H1 (cell line): ENCODE measurements around the gene ZNF140. TPM values are rescaled to one million over a fixed set of nuclear protein-coding genes. Genes with fewer than 3 reads are reported as not detected.
A peak's percentile ranks its signal among the peaks of the same experiment; 100 is the strongest.

Source experiments
- CTCF ChIA-PET: fragments of 300-600 bp; sonication (Branson Sonifier 250); formaldehyde crosslinking; loops from one replicate; lab custom pipeline; 2021; ENCODE audit not compliant: partially characterized antibody; lab: Charles Lee
- POLR2A ChIA-PET: fragments of 300-600 bp; sonication (Branson Sonifier 250); formaldehyde crosslinking; loops from one replicate; lab custom pipeline; 2021; ENCODE audit warnings: inconsistent platforms; ENCODE audit not compliant: partially characterized antibody; lab: Charles Lee
- DNase-seq, 2 experiments: peaks; one replicate each; pipeline versions ENCODE4 v3.0.0 to v3.0.0-alpha.2; 2010 to 2022; ENCODE audit warnings: low spot score in 2 of 2, low read depth in 1 of 2, mixed read lengths in 1 of 2
- FAIRE-seq: peaks from 2 replicates; lab custom pipeline; 2011; peaks lifted over from hg19 to GRCh38; lab: Jason Lieb, UNC
- H2AFZ ChIP-seq: 2 replicates; pipeline ENCODE4 v1.8.1; 2012; ENCODE audit warnings: low read length, inconsistent platforms
- H2AK5ac ChIP-seq: 2 replicates; pipeline ENCODE4 v1.6.1; 2013; ENCODE audit warnings: low read depth, low read length
- H2BK120ac ChIP-seq: replicated peaks from 2 replicates; pipeline ENCODE3; 2013; ENCODE audit warnings: low read depth, low read length, inconsistent platforms
- H2BK12ac ChIP-seq: 2 replicates; pipeline ENCODE4 v1.6.1; 2013; ENCODE audit warnings: low read depth, low read length
- H2BK15ac ChIP-seq: 2 replicates; pipeline ENCODE4 v1.6.1; 2013; ENCODE audit warnings: low read length
- H2BK20ac ChIP-seq: 2 replicates; pipeline ENCODE4 v1.6.1; 2013; ENCODE audit warnings: low read length
- H2BK5ac ChIP-seq: 2 replicates; pipeline ENCODE4 v1.6.1; 2013; ENCODE audit warnings: low read depth, low read length
- H3K14ac ChIP-seq: 2 replicates; pipeline ENCODE4 v1.6.1; 2013; ENCODE audit warnings: inconsistent platforms; ENCODE audit not compliant: insufficient read length
- H3K18ac ChIP-seq: 2 replicates; pipeline ENCODE4 v1.6.1; 2013; ENCODE audit warnings: low read length; ENCODE audit errors: extremely low read depth
- H3K23ac ChIP-seq: 2 replicates; pipeline ENCODE4 v1.6.1; 2013; ENCODE audit warnings: inconsistent platforms; ENCODE audit not compliant: insufficient read length
- H3K23me2 ChIP-seq: 2 replicates; pipeline ENCODE4 v1.6.1; 2013; ENCODE audit warnings: low read depth, low read length
- H3K27ac ChIP-seq: 2 replicates; pipeline ENCODE4 v1.6.1; 2011; ENCODE audit warnings: low read depth, low read length, inconsistent platforms
- H3K27me3 ChIP-seq, 4 experiments: replicated peaks in 1 of 4; 1 replicate in 1 of 4; 2 replicates in 3 of 4; pipeline versions ENCODE4 v1.6.1 to v1.8.1; 2011 to 2013; ENCODE audit warnings: low read length in 3 of 4, mild to moderate bottlenecking in 3 of 4, inconsistent platforms in 2 of 4, mixed read lengths in 2 of 4, moderate library complexity in 1 of 4; ENCODE audit not compliant: control insufficient read depth in 3 of 4, insufficient read depth in 3 of 4; ENCODE audit errors: extremely low read depth in 1 of 4
- H3K36me3 ChIP-seq, 4 experiments: 2 replicates each; pipeline versions ENCODE4 v1.6.1 to v1.8.1; 2011 to 2013; ENCODE audit warnings: mild to moderate bottlenecking in 4 of 4, low read length in 3 of 4, moderate library complexity in 2 of 4, control low read depth in 1 of 4, inconsistent platforms in 1 of 4; ENCODE audit not compliant: insufficient read depth in 4 of 4, control insufficient read depth in 2 of 4
- H3K4ac ChIP-seq: replicated peaks from 2 replicates; pipeline ENCODE3; 2013; ENCODE audit warnings: low read length, low read depth, mixed read lengths, inconsistent platforms; ENCODE audit not compliant: insufficient read length
- H3K4me1 ChIP-seq, 4 experiments: replicated peaks in 1 of 4; 1 replicate in 1 of 4; 2 replicates in 3 of 4; pipeline versions ENCODE4 v1.6.1 to v1.8.1; 2011 to 2013; ENCODE audit warnings: low read length in 3 of 4, inconsistent platforms in 2 of 4, mixed read lengths in 1 of 4; ENCODE audit not compliant: insufficient read depth in 4 of 4, control insufficient read depth in 3 of 4
- H3K4me2 ChIP-seq, 2 experiments: 2 replicates each; pipeline versions ENCODE4 v1.6.1 to v1.8.1; 2011 to 2013; ENCODE audit warnings: low read depth in 2 of 2, low read length in 2 of 2, control low read depth in 1 of 2, inconsistent platforms in 1 of 2, mild to moderate bottlenecking in 1 of 2; ENCODE audit not compliant: insufficient read depth in 1 of 2
- H3K4me3 ChIP-seq, 4 experiments: fragments of 200-600, 300-600 bp in 1 of 4; sonication (generic), shearing (Covaris generic), sonication (Bioruptor Twin) in 1 of 4; 2 replicates each; pipeline versions ENCODE4 v1.5.1 to v1.8.1; 2011 to 2016; ENCODE audit warnings: low read length in 4 of 4, low read depth in 3 of 4, control low read depth in 2 of 4, inconsistent platforms in 2 of 4, mild to moderate bottlenecking in 2 of 4, mixed read lengths in 1 of 4, moderate library complexity in 1 of 4; ENCODE audit not compliant: insufficient read depth in 2 of 4; ENCODE audit errors: extremely low read depth in 1 of 4
- H3K56ac ChIP-seq: replicated peaks from 2 replicates; pipeline ENCODE3; 2013; ENCODE audit warnings: low read depth, mild to moderate bottlenecking, mixed read lengths, low read length, inconsistent platforms; ENCODE audit not compliant: insufficient read length
- H3K79me1 ChIP-seq: 2 replicates; pipeline ENCODE4 v1.6.1; 2013; ENCODE audit warnings: low read depth, low read length, control low read depth
- H3K79me2 ChIP-seq, 2 experiments: 2 replicates each; pipeline versions ENCODE4 v1.6.1 to v1.8.1; 2012 to 2013; ENCODE audit warnings: low read length in 2 of 2, mild to moderate bottlenecking in 2 of 2, inconsistent platforms in 1 of 2; ENCODE audit not compliant: insufficient read depth in 2 of 2, control insufficient read depth in 1 of 2
- H3K9ac ChIP-seq, 4 experiments: replicated peaks in 1 of 4; 1 replicate in 1 of 4; 2 replicates in 3 of 4; pipeline versions ENCODE4 v1.6.1 to v1.8.1; 2011 to 2013; ENCODE audit warnings: low read depth in 3 of 4, low read length in 3 of 4, control low read depth in 2 of 4, mild to moderate bottlenecking in 2 of 4, moderate library complexity in 2 of 4, inconsistent platforms in 1 of 4; ENCODE audit errors: extremely low read depth in 1 of 4
- H3K9me3 ChIP-seq, 2 experiments: 2 replicates each; pipeline versions ENCODE4 v1.6.1 to v1.8.1; 2012 to 2013; ENCODE audit warnings: mild to moderate bottlenecking in 2 of 2, moderate library complexity in 2 of 2, control low read depth in 1 of 2, inconsistent platforms in 1 of 2, low read depth in 1 of 2, low read length in 1 of 2, mixed read lengths in 1 of 2; ENCODE audit not compliant: insufficient read depth in 2 of 2
- H4K20me1 ChIP-seq, 2 experiments: replicated peaks in 1 of 2; 2 replicates each; pipeline versions ENCODE3 to v1.8.1; 2011 to 2013; ENCODE audit warnings: inconsistent platforms in 2 of 2, low read length in 2 of 2, mild to moderate bottlenecking in 1 of 2; ENCODE audit not compliant: insufficient read depth in 2 of 2, control insufficient read depth in 1 of 2
- H4K5ac ChIP-seq: 2 replicates; pipeline ENCODE4 v1.6.1; 2013; ENCODE audit warnings: low read length, low read depth, mixed read lengths, inconsistent platforms; ENCODE audit not compliant: insufficient read length
- H4K8ac ChIP-seq: 2 replicates; pipeline ENCODE4 v1.8.0; 2013; ENCODE audit warnings: mild to moderate bottlenecking, moderate library complexity, low read length, inconsistent platforms; ENCODE audit not compliant: insufficient read depth; ENCODE audit errors: extremely low read depth
- H4K91ac ChIP-seq: replicated peaks from 2 replicates; pipeline ENCODE3; 2013; ENCODE audit warnings: low read length, mixed read lengths, inconsistent platforms; ENCODE audit not compliant: insufficient read length
- ASH2L ChIP-seq: fragments of 200-600, 300-600 bp; sonication (generic); IDR thresholded peaks from one replicate; pipeline ENCODE4 v1.7.1; 2017; ENCODE audit warnings: low read length
- YY1 ChIP-seq: IDR thresholded peaks from 2 replicates; pipeline ENCODE4 v1.6.1; 2011; ENCODE audit warnings: low read depth, mild to moderate bottlenecking, low read length
- whole genome bisulfite sequencing, 2 experiments: shearing (Covaris generic) in 1 of 2; methylation state at CpG; one replicate each; pipeline versions ENCODE4 v1.1.6 to v1.1.7; 2013 to 2015; ENCODE audit warnings: low lambda C conversion rate in 2 of 2, mixed read lengths in 2 of 2, inconsistent platforms in 1 of 2, low coverage in 1 of 2, missing lambda C conversion rate in 1 of 2; ENCODE audit not compliant: insufficient replicate concordance in 2 of 2, insufficient coverage in 1 of 2, insufficient read length in 1 of 2; ENCODE audit errors: extremely low coverage in 1 of 2, missing lambda C conversion rate in 1 of 2; 5-methylcytosine and 5-hydroxymethylcytosine counted together
- polyA plus RNA-seq, 7 experiments: library from polyadenylated mRNA; depleted of rRNA in 3 of 7; stranded (reverse) in 5 of 7; unstranded in 2 of 7; fragments of >200 nt in 5 of 7; fragments of 200-250 nt in 2 of 7; gene quantifications; 1 replicate in 5 of 7; 2 replicates in 1 of 7; 4 replicates in 1 of 7; pipeline versions ENCODE4 v1.2.1 to v1.2.3, GENCODE V29; 2011 to 2013; ENCODE audit warnings: missing spikeins in 2 of 7, mixed read lengths in 2 of 7
- total RNA-seq: library from RNA; stranded (reverse); fragmentation: NEBNext Ultra II Directional; extraction: Animal tissue kit (Norgen Biotek cat#: 25700); gene quantifications from 2 replicates; pipeline ENCODE4 v1.2.1, GENCODE V29; 2021

ZNF140 gene
- total and polyA plus RNA-seq, 2 of the 8 experiments (the other 6 are each of a cell fraction or from before 2014, with no cell fraction given), result 7.5 to 14.3 TPM

GRCh38 chr12:133129368-133130037 lies 48.8 kb downstream of the ZNF140 start:
- peak overlapping the region in 3 of 4 experiments; percentile 74 to 89 (median 75); a peak in 5 of 7 replicates for H3K9ac ChIP-seq
- no peak overlapping the region for H3K14ac ChIP-seq
- peak overlapping the region; percentile 73 to 81 for H3K4me2 ChIP-seq
- no peak overlapping the region for H3K4ac ChIP-seq
- H3K23me2 ChIP-seq, result peaks cover 2% of the 10 kb centered on the region
- DNase-seq, result peak in 1 of 2 experiments; percentile 39
- H4K8ac ChIP-seq, result peak overlapping the region; percentile 96
- TF ChIP-seq ASH2L, result no peak
- TF ChIP-seq YY1, result 0 out of 2 replicates have a peak, but pooled peaks have one; percentile 19
- 35% methylated on average over 18 of the region's 26 CpGs; no CpG with 5 or more reads in 1 of the 2 experiments for WGBS, 2 experiments
- H3K23ac ChIP-seq, result no peak overlapping the region
- no peaks in the 10 kb centered on the region for H4K20me1 ChIP-seq
- H3K4me1 ChIP-seq, result no peaks in the 10 kb centered on the region
- H3K27ac ChIP-seq, result peak overlapping the region; percentile 87; the same call in 1 of the 2 replicates
- peak overlapping the region; percentile 96 for H4K5ac ChIP-seq
- H3K27me3 ChIP-seq, result no peaks in the 10 kb centered on the region
- no peak overlapping the region for H2AK5ac ChIP-seq
- H4K91ac ChIP-seq, result no peak overlapping the region
- peak overlapping the region; percentile 69 to 98 (median 87) for H3K4me3 ChIP-seq
- no peaks in the 10 kb centered on the region for H3K79me1 ChIP-seq
- H2BK20ac ChIP-seq, result no peak overlapping the region
- FAIRE-seq, result no peak
- CTCF ChIA-PET, result interaction anchor here (0.6 kb wide), 1 partner anchor 365 kb away, joined by 5 read pairs; no protein-coding TSS in a partner anchor
- H3K9me3 ChIP-seq, result peaks cover 34 to 40% of the 10 kb centered on the region in 2 experiments
- peaks cover 3 to 50% (median 27%) of the 10 kb centered on the region in 4 experiments; a peak in 5 of 8 replicates for H3K36me3 ChIP-seq
- H2AFZ ChIP-seq, result peak overlapping the region; percentile 63; the same call in 1 of the 2 replicates
- no peak overlapping the region for H2BK12ac ChIP-seq
- H2BK15ac ChIP-seq, result no peak overlapping the region
- H2BK120ac ChIP-seq, result no peak overlapping the region
- POLR2A ChIA-PET, result interaction anchor here (0.7 to 2.8 kb wide), 11 partner anchors 8 to 221 kb away, joined by 3 to 20 read pairs (median 4); partner anchors contain the start of genes ZNF26, ZNF268 and ZNF84
- H3K56ac ChIP-seq, result no peak overlapping the region
- peaks cover 4 to 26% of the 10 kb centered on the region in 2 experiments; a peak in 2 of 4 replicates for H3K79me2 ChIP-seq
- H3K18ac ChIP-seq, result peak overlapping the region; percentile 95; the same call in 1 of the 2 replicates
- H2BK5ac ChIP-seq, result peak overlapping the region; percentile 93
